HS-27A (cell line): ENCODE results near the gene FAM181A.

Source experiments
- DNase-seq: peaks from one replicate; pipeline ENCODE4 v3.0.0-alpha.2; 2012; ENCODE audit warnings: low read depth, missing footprints

The FAM181A gene

DNA sequence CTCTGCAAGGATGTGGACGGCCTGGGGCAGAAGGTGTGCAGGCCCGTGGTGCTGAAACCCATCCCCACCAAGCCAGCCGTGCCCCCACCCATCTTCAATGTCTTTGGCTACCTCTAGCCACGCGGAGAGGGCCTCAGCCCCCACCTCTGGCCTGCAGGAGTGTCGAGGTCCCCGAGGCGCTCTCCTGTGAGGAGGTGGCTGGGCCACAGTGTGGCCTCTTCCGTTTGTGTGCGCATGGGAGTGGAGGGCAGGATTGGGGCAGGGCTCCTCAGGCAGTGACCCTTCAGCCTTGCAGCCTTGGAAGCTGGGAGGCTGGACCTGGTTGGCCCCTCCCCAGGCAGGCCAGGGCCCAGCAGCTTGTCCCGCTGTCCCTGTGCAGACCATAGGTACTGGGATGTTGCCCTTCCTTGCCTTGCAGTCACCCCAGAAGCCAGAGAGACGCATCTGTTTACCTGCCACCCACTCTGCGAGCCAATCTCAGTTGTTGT lies 1.9 kb downstream of the FAM181A start:
- no peak for DNase-seq

DNA sequence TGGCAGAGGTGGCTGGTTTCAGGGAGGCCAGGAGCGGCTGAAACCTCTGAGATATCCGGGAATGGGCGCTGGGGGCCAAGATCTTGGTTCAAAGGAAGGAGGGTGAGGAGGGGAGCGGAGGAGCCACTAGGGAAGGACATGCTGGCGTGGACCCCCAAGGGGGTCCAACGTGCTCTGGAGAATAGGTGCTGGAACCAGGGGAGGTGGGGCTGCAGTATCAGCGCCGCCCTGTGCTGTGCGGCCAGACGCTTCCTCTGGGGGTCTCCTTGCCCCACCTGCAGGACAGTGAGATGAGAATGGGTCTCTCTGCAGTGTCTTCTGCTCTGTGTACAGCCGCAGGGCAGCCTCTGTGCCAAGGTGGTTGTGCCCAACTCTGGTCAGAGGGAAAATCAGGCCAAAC lies 2.5 kb downstream of the FAM181A start:
- no peak for DNase-seq

DNA sequence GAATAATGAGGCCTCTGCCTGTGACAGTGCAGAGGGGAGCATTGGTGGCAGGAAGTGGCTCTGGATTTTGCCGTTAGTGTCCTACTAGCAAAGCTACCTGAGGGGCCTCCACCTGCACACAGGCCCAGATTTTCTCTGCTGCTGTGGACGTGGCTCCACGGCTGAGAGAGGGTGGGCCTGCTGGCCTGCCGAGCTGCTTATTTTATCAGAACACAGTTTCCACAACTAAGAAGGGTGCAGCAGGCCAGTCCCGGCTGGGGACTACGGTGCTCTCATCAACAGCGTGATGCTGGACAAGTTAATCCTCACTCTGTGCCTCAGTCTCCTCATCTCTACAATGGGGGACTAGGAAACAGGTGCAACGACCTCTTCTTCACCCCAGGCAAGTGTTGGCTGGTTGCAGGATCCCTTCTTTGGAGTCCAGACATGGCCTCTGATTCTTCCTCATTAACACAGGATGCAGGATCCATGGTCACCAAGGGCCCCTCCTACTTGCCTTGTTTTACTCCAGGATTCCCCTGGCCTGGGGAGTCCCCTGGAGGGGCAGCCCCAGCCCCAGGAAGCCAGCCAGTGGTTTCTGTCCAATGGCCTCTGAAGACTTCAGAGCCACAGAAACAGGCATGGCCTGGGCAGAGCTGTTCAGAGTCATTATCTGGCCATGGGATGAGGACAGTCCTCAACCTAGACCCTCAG lies 3.3 kb downstream of the FAM181A start:
- DNase-seq: no peak

DNA sequence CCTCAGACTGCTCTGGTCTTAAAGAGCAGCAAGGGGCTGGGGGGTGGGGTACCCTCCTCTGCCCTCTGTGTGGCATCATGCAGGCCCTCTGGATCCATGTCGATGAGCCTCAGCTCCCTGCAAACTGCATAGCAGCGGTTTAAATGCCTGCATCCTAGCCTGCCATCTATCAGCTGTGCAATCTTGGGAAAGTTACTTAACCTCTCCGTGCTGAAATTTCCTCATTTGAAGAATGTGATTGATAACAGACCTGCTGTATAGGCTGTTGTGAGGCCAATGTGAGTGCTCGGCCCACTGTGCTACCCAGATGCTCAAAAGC lies 3.8 kb downstream of the FAM181A start:
- DNase-seq: no peak

DNA sequence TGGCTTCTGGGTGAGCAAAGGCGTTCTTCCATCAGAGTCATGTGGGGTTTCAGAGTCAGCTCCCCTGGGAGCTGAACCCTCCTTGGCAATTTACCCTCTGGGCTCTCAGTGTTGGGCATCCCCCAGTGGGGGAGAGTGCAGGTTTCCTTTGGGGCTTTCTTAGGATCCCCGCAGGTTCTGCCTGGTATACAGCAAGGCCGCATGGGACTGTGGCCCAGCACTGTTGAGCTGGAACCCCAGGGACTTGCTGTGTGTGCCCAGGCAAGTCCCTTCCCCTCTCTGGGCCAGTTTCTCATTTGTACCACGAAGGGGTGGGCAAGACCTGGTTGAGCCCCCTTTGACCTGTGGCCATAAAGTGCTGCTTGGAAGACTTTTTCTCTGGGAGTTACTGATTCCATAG lies 5.5 kb downstream of the FAM181A start:
- no peak for DNase-seq

DNA sequence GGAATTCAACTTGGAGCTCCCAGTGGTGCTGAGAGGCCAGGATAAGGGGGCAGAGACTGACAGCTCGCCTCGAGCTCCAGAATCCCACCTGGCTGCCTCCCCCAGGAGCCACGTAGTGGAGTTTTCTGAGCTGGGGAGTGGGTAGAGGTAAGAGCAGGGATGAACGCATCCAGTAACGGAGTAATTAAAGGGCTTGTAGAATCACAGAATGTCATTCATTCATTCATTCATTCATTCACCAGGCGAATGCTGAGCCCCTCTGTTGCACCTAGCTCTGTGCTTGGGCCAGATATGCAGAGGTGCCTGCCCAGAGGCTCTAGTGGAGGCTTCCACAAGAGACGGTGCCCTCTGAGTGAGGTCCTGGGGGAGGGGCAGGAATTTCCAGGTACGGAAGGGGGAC lies 8.1 kb downstream of the FAM181A start:
- DNase-seq: no peak

DNA sequence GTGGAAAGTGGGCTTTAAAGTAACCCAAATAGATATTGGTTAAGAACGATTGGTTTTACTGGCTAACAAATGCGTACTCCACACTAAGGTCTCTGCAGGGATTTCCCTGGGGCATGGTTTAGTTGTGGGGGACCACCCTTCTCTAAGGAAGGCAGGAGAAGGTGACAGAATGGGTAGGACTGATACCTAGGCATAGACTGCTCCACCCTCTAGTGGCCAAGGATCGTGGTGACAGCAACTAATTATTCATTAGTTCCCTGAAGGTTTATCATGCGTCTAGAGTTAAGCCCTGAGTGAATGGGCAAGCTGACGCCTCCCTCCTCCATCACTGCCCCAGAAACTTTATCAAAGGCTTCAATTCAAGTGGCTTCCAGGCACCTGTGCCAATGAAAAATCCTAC lies 9.1 kb downstream of the FAM181A start:
- no peak for DNase-seq

DNA sequence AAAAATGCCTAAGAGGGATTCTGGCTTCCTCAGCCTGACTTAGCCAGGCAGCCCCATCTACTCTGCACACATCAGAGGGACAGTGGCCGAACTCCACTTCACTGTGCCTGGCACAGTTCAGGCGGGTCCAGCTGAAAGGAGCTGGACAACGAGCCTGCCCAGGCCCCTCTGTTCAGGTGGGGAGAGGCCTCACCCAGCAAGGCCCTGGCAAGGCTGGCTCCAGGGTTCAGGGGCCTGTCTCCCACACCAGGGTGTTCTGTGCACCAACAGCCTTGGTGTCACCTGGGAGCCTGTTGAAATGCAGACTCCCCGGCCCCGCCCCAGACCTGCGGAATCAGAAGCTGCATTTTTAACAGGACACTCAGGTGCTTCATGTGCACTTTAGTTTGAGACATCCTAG lies 9.8 kb downstream of the FAM181A start:
- DNase-seq: no peak

DNA sequence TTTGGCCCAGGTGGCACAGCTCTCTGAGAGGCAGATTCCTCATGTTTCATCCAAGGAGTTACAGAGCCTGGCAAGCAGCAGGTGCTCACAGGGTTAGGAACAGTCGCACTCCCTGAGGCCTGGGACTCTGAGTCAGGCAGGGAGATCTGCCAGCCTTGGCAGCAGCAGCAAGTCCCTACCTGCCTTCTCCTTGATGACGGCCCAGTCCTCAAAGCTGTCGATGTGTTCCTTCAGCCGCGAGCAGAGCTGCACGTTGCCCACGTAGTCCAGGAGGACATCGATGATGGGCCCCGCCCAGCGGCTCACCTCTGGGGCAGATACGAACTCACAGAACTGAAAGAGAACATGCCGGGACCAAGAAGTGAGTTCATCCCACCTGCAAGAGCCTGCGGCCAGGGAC lies 10.4 kb downstream of the FAM181A start:
- DNase-seq: no peak

DNA sequence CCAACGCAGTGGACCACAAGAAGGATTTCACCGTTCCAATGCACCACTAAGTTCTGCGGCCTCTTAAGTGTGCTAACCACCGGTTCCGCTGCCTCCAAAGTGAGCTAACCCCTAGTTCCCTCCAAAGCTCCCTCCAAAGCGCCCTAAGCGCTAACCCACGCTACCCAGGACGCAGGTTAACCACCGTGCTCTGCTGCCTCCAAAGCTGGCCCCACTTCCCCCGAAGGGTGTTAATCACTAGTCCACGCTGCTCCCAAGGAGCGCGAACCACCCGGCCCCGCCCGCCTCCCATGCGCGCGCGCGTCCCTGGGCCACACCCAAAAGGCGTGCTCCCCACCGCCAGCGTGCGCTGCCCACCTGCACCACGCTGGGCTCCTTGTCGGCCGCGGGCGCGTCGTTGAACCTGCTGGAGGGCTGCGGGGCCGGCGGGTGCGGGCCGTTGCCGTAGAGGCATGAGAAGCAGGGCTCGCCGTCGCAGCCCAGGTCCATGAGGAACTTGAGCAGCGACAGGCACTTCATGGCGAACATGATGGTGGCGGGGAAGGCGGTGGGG lies 11.7 kb downstream of the FAM181A start:
- DNase-seq: no peak

DNA sequence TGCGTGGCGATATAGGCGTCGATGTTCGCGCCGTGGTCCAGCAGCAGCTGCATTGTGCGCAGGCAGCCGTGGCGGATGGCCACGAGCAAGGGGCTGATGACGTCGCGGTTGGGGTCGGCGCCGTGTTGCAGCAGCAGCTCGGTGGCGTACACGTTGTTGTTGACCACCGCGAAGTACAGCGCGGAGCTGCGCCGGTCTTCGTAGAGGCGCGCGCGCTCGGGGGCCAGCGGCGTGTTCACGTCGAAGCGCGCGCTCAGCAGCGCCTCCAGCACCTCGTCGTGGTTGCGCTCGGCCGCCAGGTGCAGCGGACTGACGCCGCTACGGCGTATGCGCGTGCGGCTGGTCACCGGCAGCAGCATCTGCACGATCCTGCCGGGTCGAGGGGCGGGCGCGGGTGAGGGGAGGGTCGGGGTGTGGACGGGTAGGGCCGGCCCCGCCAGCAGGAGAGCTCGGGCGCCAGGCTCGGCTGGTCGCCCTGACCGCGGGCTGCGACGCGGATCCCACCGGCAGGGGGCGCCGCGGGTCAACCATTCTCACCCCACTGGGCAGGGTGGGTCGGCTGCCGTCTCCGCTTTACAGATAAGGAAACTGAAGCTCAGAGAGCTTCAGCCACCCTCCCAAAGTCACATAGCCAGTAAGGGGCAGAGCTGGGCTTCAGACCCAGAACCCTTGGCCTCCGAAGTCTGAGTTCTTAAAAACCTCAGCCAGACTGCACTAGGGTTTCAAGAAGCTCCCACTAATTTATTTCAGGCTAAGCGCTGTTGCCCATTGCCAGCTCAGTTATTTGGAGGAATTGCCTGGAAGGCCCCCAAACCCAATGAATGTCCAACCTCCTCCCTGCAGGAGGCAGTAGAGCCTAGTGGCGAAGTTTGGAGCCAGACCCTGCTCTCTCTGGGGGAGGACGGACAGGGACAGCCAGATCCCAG lies 12.4 kb downstream of the FAM181A start:
- no peak for DNase-seq

DNA sequence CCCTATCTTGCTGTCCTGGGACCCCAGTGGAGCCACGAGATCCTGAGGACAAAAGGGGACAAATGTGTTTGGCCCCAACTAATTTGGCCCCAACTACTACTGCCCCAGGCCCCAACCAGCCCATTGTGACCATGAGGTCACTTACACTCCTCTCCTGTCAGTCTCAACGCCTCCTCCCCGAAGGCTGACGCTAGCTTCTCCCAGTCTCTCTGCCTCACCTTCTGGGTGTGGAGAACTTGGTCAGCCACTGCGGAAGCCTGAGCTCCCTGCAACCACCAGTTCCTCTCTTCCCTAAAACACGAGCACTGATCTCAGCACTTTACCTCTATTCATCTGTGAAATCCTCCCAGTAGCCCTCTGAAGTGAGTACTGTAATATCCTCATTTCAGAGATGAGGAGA lies 13.3 kb downstream of the FAM181A start:
- no peak for DNase-seq

DNA sequence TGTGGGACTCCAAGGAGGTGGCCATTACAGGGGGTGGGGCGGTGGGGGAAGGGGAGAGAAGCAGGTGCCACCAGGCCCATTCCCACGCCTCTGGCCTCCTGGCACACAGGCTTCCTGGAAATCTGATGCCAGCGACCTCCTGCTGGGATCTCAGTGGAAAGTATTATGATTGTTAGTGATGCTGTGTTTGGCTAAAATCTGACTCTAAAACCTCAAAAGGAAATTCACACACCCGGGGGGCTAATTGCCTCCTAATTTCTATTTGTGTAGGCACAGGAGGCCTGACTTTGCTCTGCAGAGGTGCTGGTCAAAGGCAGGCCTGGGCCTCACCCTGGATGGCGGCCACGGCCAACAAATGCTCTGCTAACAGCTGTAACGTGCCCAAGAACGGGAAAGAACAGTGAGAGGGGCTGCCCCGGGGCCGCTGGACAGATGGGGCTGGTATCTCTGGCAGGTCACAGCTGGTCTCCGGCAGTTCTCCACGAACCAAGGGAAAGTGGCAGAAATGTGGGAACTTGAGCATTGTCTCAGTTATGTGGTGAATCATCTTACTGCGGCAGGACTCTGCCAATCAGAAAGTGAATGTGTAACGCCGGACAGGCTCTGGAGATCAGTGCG lies 14.3 kb downstream of the FAM181A start:
- DNase-seq: no peak

DNA sequence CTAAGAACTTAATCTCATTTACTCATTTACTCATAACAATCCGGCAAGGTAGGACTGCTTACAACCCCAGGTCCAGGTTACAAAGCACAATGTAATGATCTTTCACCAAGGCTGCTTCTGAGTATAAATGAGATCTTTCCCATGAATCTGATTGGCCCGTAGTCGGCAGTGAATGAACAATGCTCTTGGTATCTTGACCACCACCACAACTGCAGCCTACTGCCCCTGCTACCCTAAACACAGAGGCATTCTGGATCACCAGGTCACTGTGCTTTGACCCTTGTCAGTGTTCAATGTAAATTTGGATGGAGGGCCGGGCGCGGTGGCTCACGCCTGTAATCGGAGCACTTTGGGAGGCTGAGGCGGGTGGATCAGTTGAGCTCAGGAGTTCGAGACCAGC lies 15.9 kb downstream of the FAM181A start:
- no peak for DNase-seq

DNA sequence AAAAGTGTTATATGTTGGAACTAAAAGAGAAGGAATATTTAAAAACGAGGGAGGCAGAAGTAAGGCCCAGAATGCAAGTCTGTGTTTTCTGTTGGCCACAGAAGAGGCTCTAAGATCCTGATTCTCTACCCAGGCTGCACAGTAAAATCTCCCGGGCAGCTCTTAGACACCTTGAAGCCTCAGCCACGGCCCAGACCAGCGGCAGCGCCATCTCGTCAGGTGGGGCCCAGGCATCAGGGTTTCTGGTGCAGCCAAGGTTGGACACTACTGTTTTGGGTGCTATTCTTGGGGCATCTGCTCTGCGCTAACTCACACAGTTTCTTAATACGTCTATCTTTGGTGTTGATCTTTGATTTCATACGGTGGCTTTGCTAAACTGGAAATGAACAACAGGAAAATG lies 16.8 kb downstream of the FAM181A start:
- DNase-seq: no peak

DNA sequence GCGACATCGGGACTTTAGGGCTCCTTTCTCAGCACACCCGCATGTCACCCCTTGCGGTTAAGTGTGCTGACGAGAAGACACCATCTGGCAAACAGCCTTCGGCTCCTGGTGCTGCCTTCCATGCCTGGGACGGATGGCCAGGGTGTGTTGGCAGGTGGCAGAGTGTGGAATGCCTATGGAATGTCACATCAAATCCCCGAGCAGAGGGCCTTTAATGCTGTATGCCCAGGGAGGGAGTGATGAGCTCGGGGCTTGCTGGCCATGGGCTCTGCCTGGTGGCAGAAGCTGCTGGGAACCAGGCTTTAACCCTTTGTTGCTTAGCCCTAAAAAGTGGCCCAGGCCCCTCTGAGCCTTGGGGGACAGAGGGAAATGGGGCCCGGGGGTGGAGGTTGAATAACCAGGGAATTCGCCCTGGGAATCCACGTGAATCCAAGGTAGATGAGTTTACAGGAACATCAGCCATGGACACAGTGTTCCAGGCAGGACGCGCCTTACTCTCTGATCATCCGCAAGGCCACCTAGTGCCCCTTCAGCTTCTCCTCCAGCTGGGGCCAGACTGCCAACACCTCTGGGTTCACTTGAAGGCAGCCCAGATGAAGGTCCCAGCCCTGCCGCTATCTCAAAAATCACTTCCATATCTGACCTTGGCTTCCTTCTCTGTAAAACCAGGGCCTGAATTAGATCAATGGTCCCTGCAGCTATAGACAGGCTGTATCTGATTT lies 17.4 kb downstream of the FAM181A start:
- DNase-seq: no peak

DNA sequence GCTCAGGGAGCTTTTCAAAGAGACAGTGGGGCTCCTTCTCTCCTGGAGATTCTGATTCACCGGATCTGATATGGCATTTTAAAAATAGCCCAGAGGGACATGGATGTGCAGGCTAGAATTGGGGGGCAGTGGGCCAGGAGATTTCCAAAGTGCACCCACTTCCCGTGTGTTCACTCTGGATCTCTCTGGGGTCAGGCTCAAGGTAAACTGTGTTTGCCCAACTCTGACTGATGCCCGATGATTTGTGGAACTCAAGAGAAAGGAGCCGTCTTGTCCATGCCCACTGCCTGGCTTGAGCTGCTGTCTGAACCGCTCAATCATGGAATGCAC lies 17.9 kb downstream of the FAM181A start:
- no peak for DNase-seq

DNA sequence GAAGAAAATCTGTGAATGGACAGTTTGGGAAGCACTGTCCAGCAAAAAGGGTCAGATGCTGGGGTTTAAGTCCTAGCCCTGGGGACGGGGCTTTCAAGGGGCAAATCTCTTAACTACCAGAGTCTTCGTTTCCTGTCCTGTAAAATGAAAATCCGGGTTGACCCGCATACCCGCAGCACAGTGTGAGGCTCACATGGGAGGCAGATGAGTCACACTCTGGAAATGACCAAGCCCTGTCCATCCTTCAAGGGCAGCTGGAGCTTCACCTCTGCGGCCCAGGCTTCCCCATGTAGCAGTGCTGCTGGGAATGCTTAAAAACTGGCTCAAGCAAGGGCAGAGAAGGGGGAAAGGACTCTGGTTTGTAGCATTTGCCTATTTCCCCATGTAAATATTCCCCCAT lies 19.0 kb downstream of the FAM181A start:
- no peak for DNase-seq

DNA sequence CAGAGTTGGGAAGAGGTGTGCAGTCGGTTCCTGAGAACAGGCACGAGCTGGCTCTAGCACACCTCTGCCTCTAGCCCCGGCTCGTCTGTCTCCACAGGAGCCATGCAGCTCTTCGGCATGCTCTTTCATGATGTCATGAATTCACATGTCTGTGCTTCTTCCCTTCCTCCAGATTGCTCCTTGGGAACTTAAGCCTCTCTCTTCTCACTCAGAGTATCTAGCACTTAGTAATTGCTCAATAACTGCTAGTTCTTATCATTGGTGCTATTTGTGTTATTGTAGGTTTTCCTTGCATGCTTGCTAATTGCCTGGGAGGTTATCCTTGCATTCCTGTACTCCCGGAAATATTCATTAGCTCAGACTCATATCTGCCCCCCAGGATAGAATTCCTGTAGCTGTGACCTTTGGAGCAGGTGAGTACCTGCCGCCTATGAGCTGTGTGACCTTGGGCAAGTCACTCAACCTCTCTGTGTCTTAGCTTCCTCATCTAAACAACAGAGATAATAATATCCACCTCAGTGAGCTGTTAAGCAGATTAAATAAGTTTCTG lies 19.5 kb downstream of the FAM181A start:
- DNase-seq: no peak

DNA sequence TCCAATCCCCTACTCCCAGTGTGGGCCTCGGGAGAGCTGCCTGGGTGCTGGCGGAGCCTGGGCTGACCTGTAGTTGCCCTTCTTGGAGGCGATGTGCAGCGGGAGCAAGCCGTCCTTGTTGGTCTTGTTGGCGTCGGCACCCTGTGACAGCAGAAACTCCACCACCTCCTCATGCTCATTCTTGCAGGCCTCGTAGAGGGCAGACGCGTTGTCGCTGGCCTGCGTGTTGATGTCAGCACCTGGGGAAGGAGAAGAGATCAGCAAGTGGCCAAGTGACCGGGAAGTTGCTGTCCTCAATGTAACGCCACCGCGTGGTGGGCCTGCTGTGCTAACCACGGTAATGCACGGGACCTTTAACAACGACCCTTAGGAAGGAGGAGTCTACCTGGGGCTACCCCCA lies 20.1 kb downstream of the FAM181A start:
- DNase-seq: no peak

DNA sequence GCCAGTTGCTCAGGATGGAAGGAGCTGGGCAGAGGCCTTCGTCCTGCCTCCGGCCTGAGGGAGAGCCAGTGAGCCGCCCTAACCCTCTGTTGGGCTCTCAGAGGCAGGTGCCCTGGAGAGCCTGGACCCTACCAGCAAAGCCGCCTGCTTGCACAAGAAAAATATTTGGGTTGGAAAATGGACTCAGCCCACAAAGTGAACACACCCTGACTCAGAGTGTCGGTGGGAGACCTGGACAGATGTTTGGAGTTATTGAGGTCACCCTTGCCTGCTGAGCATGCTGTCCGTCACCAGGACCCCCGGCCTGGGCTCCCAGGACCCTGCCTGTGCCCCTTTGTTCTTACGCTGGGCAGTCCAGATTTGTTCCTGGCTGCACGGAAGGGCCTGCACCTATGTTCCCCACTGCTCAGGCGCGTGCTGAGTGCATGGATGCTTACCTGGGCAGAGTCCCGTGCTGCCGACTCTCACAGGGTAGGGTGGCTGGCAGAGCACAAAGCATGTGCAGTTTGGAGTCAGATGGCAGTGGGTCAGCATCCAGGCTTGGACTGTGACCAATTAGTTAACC lies 22.4 kb downstream of the FAM181A start:
- no peak for DNase-seq
